Measurements from ENCODE around the gene CNTN4.

GRCh38 chr3:2354702-2355101 lies 256.0 kb downstream of the CNTN4 start:
- TF ChIP-seq CTCF (optimal IDR thresholded peaks at IDR 0.05 in 1 of 3, IDR thresholded peaks at IDR 0.05 in 1 of 3, conservative IDR thresholded peaks at IDR 0.05 in 1 of 3; ENCODE audit: extremely low read depth in 1 of 3, insufficient read depth in 2 of 3, low read length in 3 of 3) (no peak), EZH2 (IDR thresholded peaks at IDR 0.05; ENCODE audit: low read length) (no peak)

All from keratinocyte (primary cell).